HG02571 (cell line): ENCODE results near the gene SGPP1.
"Not testable (repeated sequence)": the region's sequence is repeated elsewhere in the genome, so short reads cannot be mapped to it uniquely, and the experiment has no call there.

Experiments
- ATAC-seq: cut with Tn5 transposase; IDR thresholded peaks from one replicate; pipeline ENCODE4 v1.9.1; 2021; ENCODE audit warnings: mild to moderate bottlenecking, moderate library complexity; ENCODE audit not compliant: unreplicated experiment

SGPP1 gene

DNA sequence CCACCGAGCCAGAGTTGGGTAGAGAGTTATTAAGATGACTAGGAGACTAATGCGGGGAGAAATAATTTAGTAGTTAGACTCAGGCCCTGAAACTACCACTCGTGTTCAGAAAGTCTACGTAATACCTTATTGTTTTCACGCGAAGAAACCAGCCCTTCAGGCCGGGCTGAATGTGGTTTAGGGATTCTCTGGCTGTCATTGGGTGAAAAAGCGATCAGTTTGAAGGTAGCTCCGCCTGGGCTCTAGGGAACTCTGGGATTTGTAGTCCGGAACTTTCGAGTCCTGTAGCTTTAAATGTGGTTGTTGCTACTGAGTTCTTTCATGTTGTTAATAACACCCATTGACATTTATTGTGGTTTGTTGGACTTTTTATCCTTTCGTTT, 85.6 kb downstream of the SGPP1 start:
- ATAC-seq: peak; percentile 55

DNA sequence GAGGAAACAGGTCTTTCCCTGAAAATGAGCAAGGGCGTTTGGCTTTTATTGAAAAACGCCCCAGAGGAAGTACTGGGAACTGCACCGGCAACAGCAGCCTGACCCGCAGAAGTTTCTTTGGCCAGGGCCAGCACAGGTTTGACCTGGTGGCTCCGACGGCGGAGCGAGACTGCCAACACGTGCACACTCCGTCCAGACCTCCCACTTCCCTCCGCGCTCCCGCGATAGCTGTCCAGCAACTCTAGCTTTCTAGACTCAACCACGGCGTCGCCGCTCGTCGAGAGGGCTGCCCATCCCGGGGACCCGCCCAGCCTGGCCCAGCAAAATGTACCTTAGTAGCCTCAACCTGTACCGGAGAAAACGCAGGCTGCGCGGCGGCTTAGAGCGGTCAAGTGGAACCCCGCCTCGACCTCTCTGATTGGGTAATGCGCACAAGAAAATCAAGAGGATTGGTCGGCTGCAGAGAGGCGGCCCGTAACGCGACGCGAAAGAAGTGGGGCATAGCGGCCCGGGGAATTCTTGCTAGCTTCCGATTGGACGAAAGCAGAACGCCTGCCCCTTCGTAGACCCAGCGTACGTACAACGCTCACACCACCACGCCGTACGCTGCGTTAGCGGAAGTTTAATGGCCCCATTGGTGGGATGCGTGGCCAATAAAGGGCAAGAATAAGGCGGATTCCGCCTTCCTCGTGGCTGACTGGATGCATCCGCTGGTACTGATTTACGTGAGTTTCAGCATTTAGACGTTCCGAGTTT, 86.2 kb downstream of the SGPP1 start, which contains the start of gene WDR89:
Gene WDR89, minus strand, starts transcription at position 399 of the 756 bp plus-strand sequence. CDS start 41,929 bp downstream, outside the sequence.
- peak; percentile 83 for ATAC-seq

DNA sequence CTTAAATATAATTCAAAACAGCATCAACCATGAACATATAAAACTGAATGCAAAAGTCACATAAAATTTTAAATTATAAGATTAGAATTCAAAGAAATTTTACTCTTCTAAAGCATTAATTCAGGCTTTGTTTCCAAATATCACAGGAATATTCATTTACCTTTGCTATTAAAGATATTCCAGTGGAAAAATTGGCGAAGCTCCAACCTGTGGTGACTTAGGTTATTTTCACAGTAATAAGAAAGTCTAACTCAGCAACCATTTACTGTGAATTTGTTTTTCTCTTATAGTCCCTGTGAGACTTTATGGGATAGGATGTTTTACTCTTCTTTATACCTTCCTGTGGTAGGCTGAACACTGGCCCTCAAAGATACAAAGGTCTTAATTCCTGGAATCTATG, 89.4 kb downstream of the SGPP1 start:
- ATAC-seq: no peak

DNA sequence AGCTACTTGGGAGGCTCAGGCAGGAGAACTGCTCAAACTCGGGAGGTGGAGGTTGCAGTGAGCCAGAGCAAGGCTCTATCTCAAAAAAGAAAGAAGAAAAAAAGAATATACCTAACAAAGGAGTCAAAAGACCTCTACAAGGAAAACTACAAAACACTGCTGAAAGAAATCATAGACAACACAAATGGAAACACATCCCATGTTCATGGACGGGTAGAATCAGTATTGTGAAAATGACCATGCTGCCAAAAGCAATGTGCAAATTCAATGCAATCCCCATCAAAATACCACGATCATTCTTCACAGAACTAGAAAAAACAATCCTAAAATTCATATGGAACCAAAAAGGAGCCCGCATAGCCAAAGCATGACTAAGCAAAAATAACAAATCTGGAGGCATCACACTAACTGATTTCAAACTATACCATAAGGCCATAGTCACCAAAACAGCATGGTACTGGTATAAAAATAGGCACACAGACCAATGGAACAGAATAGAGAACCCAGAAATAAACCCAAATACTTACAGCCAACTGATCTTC, 91.7 kb downstream of the SGPP1 start:
- ATAC-seq: not testable (repeated sequence)
